Tibial artery (tissue), 4 donors: ENCODE results near the gene ABHD6.
"Not testable (repeated sequence)": the region's sequence is repeated elsewhere in the genome, so short reads cannot be mapped to it uniquely, and the experiment has no call there.

ENCODE experiments used
- DNase-seq, 2 donors: peaks; one replicate each; pipeline ENCODE4 v3.0.0-alpha.2; 2019
- H3K27ac ChIP-seq, 2 donors: fragments of 200-600 bp; sonication (generic) in 1 of 2; 1 replicate in 1 of 2; 2 replicates in 1 of 2; pipeline ENCODE4 v1.5.1; 2018 to 2019; ENCODE audit warnings: mild to moderate bottlenecking in 1 of 2
- H3K27me3 ChIP-seq, 2 donors: fragments of 200-600 bp; sonication (generic) in 1 of 2; one replicate each; pipeline versions ENCODE4 v1.5.1 to v1.6.0; 2016 to 2019
- H3K36me3 ChIP-seq, 3 donors: fragments of 200-600 bp; sonication (generic) in 2 of 3; one replicate each; pipeline ENCODE4 v1.5.1; 2016 to 2019; ENCODE audit warnings: mild to moderate bottlenecking in 2 of 3
- H3K4me1 ChIP-seq, 4 donors: fragments of 200-600 bp; sonication (generic) in 2 of 4; 1 replicate in 3 of 4; 2 replicates in 1 of 4; pipeline ENCODE4 v1.5.1; 2016 to 2019
- H3K4me3 ChIP-seq, 2 donors: fragments of 200-600 bp; sonication (generic) in 1 of 2; 1 replicate in 1 of 2; 2 replicates in 1 of 2; pipeline ENCODE4 v1.5.1; 2018 to 2019; ENCODE audit warnings: mild to moderate bottlenecking in 2 of 2
- H3K9me3 ChIP-seq, 3 donors: fragments of 200-600 bp; sonication (generic) in 1 of 3; one replicate each; pipeline ENCODE4 v1.5.1; 2016 to 2019
- CTCF ChIP-seq, 2 experiments: fragments of 200-600 bp in 1 of 2; fragments of 450-650 bp in 1 of 2; IDR thresholded peaks; one replicate each; pipeline ENCODE4 v1.5.1; 2017 to 2019; ENCODE audit warnings: antibody characterized with exemption in 2 of 2, mild to moderate bottlenecking in 1 of 2, moderate library complexity in 1 of 2
- intact Hi-C: fragments of 100-400 bp; cut with DNase I; formaldehyde crosslinking; loops from one replicate; pipeline ENCODE4 v1.15.0; 2023; ENCODE audit warnings: low total_unique reads

ABHD6 gene

GRCh38 chr3:58272891-58273290 lies 35.3 kb downstream of the ABHD6 start:
- no peak for TF ChIP-seq CTCF (IDR thresholded peaks at IDR 0.05)

DNA sequence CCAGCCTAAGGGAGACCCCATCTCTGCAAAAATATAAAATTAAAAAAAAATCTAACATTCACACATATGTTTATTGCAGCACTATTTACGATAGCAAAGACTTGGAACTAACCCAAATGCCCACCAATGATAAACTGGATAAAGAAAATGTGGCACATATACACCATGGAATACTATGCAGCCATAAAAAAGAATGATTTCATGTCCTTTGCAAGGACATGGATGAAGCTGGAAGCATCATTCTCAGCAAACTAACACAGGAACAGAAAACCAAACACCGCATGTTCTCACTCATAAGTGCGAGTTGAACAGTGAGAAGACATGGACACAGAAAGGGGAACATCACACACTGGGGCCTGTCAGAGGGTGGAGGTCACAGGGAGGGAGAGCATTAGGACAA lies 35.8 kb downstream of the ABHD6 start:
- H3K4me3 ChIP-seq, intact Hi-C loops, DNase-seq, H3K9me3 ChIP-seq, H3K27ac ChIP-seq, H3K27me3 ChIP-seq, H3K4me1 ChIP-seq: not testable (repeated sequence)
- H3K36me3 ChIP-seq: peaks cover 12 to 23% (median 19%) of the 10 kb centered on the region in 3 donors

More at GRCh38 chr3:58272891-58273290, 35.3 kb downstream of the ABHD6 start:
- Histone ChIP-seq H3K36me3 (peaks cover 12 to 23% (median 23%) of the 10 kb centered on the region in 3 donors), H3K4me3 (no peak overlapping the region), H3K27me3 (no peaks in the 10 kb centered on the region), H3K27ac (no peak overlapping the region), H3K9me3 (no peaks in the 10 kb centered on the region), H3K4me1 (peaks cover 0 to 8% (median 0%) of the 10 kb centered on the region in 4 donors)
- intact Hi-C loops: no loop called here
- no peak for DNase-seq

DNA sequence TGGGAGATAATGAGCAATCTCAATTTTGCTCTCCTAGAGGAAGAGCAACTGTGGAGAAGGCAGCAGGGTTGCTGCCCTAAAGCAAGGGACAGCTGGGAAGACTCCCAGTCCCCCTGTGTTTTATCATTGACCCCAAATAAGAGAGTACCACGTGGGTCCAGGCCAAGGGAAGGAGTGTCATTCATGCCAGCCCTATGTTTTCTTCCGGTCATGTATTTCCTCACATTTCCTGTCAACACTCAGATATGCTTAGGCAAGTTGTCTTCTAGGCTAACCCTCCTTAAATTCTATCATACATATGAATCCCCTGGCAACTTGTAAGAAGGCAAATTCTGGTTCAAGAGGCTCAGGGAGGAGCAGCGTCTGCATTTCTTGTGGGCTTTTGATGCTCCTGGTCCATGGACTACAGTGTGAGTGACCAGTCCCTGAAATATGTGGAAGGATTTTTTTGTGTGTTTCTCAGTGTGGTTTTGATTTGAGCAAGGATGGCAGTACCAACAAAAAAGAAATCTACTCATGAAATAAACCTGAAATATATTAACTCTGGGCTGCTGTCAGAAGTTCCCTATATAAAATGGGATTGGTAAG lies 36.5 kb downstream of the ABHD6 start:
- H3K4me3 ChIP-seq: no peak overlapping the region
- H3K27ac ChIP-seq: no peak overlapping the region
- no peak for TF ChIP-seq CTCF (IDR thresholded peaks at IDR 0.05)
- peaks cover 0 to 8% (median 0%) of the 10 kb centered on the region in 4 donors for H3K4me1 ChIP-seq
- H3K9me3 ChIP-seq: no peaks in the 10 kb centered on the region
- peaks cover 12 to 18% (median 12%) of the 10 kb centered on the region in 3 donors for H3K36me3 ChIP-seq
- no peak for DNase-seq
- intact Hi-C loops: no loop called here
- no peaks in the 10 kb centered on the region for H3K27me3 ChIP-seq

DNA sequence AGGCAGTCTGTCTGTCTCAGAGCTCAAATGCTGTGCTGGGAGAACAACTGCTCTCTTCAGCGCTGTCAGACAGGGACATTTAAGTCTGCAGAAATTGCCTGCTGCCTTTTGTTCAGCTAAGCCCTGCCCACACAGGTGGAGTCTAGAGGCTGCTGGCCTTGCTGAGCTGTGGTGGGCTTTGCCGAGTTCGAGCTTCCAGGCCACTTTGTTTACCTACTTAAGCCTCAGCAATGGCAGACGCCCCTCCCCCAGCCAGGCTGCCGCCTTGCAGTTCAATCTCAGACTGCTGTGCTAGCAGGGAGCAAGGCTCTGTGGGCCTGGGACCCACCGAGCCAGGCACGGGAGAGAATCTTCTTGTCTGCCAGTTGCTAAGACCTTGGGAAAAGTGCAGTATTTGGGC lies 43.5 kb downstream of the ABHD6 start:
- no peak overlapping the region for H3K4me3 ChIP-seq
- no peak for DNase-seq
- no peak overlapping the region for H3K27ac ChIP-seq
- intact Hi-C loops: no loop called here
- peaks cover 6 to 30% (median 26%) of the 10 kb centered on the region in 3 donors for H3K36me3 ChIP-seq
- H3K9me3 ChIP-seq: no peaks in the 10 kb centered on the region
- no peak for TF ChIP-seq CTCF (IDR thresholded peaks at IDR 0.05)
- H3K27me3 ChIP-seq: no peaks in the 10 kb centered on the region
- no peaks in the 10 kb centered on the region for H3K4me1 ChIP-seq

- TF ChIP-seq CTCF (IDR thresholded peaks at IDR 0.05): no peak
- Histone ChIP-seq H3K4me3 (no peak overlapping the region), H3K4me1 (no peaks in the 10 kb centered on the region), H3K36me3 (peaks cover 6 to 45% (median 38%) of the 10 kb centered on the region in 3 donors), H3K27me3 (no peaks in the 10 kb centered on the region), H3K27ac (no peak overlapping the region), H3K9me3 (no peaks in the 10 kb centered on the region)
- no peak for DNase-seq
- intact Hi-C loops: no loop called here
These were observed 47.7 kb downstream of the ABHD6 start for GRCh38 chr3:58285334-58285733.

DNA sequence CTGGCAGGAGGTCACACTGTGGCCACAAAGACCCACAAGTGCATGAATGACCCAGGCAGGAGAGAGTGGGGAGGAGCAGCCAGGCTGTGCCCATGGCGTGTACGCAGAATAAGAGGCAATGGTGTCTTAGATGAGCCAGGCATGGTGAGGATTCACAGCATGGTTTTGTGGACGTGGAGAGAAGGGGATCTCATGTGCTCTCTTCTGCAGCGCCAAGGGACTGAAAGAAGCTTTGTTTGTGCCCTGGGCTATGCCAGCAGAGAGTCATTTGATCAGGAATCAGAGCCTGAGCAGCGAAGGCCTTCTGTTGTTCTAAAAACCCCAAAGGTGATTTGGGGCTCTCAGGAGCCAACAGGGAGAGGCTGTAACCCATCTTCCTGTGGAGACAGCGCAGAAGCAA lies 49.8 kb downstream of the ABHD6 start:
- H3K27me3 ChIP-seq: no peaks in the 10 kb centered on the region
- intact Hi-C loops: no loop called here
- H3K27ac ChIP-seq: no peak overlapping the region
- H3K4me3 ChIP-seq: no peak overlapping the region
- H3K9me3 ChIP-seq: no peaks in the 10 kb centered on the region
- no peak for TF ChIP-seq CTCF (IDR thresholded peaks at IDR 0.05)
- H3K4me1 ChIP-seq: no peaks in the 10 kb centered on the region
- no peak for DNase-seq
- peaks cover 0 to 32% (median 27%) of the 10 kb centered on the region in 3 donors for H3K36me3 ChIP-seq
